Measurements from ENCODE around the gene TNIK.

- TF ChIP-seq CTCF (IDR thresholded peaks at IDR 0.05) = no peak
- TF ChIP-seq POLR2A (IDR thresholded peaks at IDR 0.05) = no peak
These were observed 94.7 kb downstream of the TNIK start for GRCh38 chr3:171365489-171365888.

Measured in uterus (tissue), 2 donors.